Thyroid gland (tissue), 4 donors: ENCODE data around the gene STUB1.
A peak's percentile ranks its signal among the peaks of the same experiment; 100 is the strongest.

Experiments
- CTCF ChIP-seq, 6 experiments: fragments of 200-600 bp in 3 of 6; fragments of 450-650 bp in 3 of 6; sonication (generic) in 3 of 6; IDR thresholded peaks; one replicate each; pipeline ENCODE4 v1.5.1; 2016 to 2019; ENCODE audit warnings: antibody characterized with exemption in 6 of 6, mild to moderate bottlenecking in 2 of 6, inconsistent platforms in 1 of 6, moderate library complexity in 1 of 6
- POLR2A ChIP-seq, 2 donors: fragments of 450-650 bp; IDR thresholded peaks; one replicate each; pipeline ENCODE4 v1.6.1; 2017; ENCODE audit warnings: antibody characterized with exemption in 2 of 2, mild to moderate bottlenecking in 2 of 2, moderate library complexity in 1 of 2

- TF ChIP-seq CTCF (IDR thresholded peaks at IDR 0.05) (no peak), POLR2A (IDR thresholded peaks at IDR 0.05) (peak in 1 of 2 donors; percentile 73)
Observed at GRCh38 chr16:684071-684794, 4.0 kb downstream of the STUB1 start, which contains the start of gene JMJD8.
